ENCODE results near the gene RRAS2.

GRCh38 chr11:14359501-14360031 is 583 bp upstream of the RRAS2 start:
- TF ChIP-seq CTCF (IDR thresholded peaks at IDR 0.05; ENCODE audit: poor library complexity) (no peak), EZH2phosphoT487 (IDR thresholded peaks at IDR 0.05; ENCODE audit: low read depth, severe bottlenecking, unreplicated experiment) (no peak)

All from hepatocyte (in vitro differentiated cells).